Calu3 (cell line): ENCODE results near the gene PRPF38B. TPM values are rescaled to one million over a fixed set of nuclear protein-coding genes. Genes with fewer than 3 reads are reported as not detected.
"Not testable (repeated sequence)": the region's sequence is repeated elsewhere in the genome, so short reads cannot be mapped to it uniquely, and the experiment has no call there.

Experiments
- BruUV-seq: library from RNA; stranded (reverse); fragments of 400-500 nt; replicated peaks from 2 replicates; lab custom pipeline; 2021; lab: Mats Ljungman, UMichigan
- CTCF ChIA-PET: fragments of 300-600 bp; sonication (Branson Sonifier 250); formaldehyde crosslinking; loops from one replicate; lab custom pipeline; 2022; ENCODE audit warnings: antibody characterized with exemption; lab: Charles Lee
- DNase-seq: peaks from one replicate; pipeline ENCODE4 v3.0.0; 2022
- H3K27ac Mint-ChIP-seq: one replicate; pipeline ENCODE4 v1.8.0; 2022; ENCODE audit warnings: mixed read lengths; ENCODE audit not compliant: unreplicated experiment
- H3K27me3 Mint-ChIP-seq: one replicate; pipeline ENCODE4 v1.8.0; 2022; ENCODE audit warnings: mixed read lengths; ENCODE audit not compliant: unreplicated experiment
- H3K36me3 Mint-ChIP-seq: one replicate; pipeline ENCODE4 v1.8.0; 2022; ENCODE audit warnings: mild to moderate bottlenecking, moderate library complexity, mixed read lengths; ENCODE audit not compliant: insufficient read depth, unreplicated experiment
- H3K4me1 Mint-ChIP-seq: one replicate; pipeline ENCODE4 v1.8.0; 2022; ENCODE audit warnings: mild to moderate bottlenecking, low read depth, mixed read lengths; ENCODE audit not compliant: unreplicated experiment
- H3K4me3 Mint-ChIP-seq: one replicate; pipeline ENCODE4 v1.8.0; 2022; ENCODE audit warnings: mild to moderate bottlenecking, low read depth, moderate library complexity, mixed read lengths; ENCODE audit not compliant: unreplicated experiment
- H3K9me3 Mint-ChIP-seq: one replicate; pipeline ENCODE4 v1.8.0; 2022; ENCODE audit warnings: low read depth, mixed read lengths; ENCODE audit not compliant: unreplicated experiment
- intact Hi-C: fragments of 100-400 bp; cut with micrococcal nuclease; formaldehyde crosslinking; loops from one replicate; pipeline ENCODE4 v1.10.0; 2022; ENCODE audit not compliant: unreplicated experiment
- total RNA-seq: library from RNA; stranded (reverse); gene quantifications from 2 replicates; pipeline ENCODE4 v1.2.3, GENCODE V29; 2022
- TF ChIP-seq, protein P1 (sequence below): fragments of 200-600 bp; IDR thresholded peaks from one replicate; pipeline ENCODE4 v1.8.0; 2022; ENCODE audit warnings: antibody characterized with exemption; ENCODE audit not compliant: unreplicated experiment

PRPF38B gene
- total RNA-seq, 1 experiment from 2014 or later: 47.6 TPM

DNA sequence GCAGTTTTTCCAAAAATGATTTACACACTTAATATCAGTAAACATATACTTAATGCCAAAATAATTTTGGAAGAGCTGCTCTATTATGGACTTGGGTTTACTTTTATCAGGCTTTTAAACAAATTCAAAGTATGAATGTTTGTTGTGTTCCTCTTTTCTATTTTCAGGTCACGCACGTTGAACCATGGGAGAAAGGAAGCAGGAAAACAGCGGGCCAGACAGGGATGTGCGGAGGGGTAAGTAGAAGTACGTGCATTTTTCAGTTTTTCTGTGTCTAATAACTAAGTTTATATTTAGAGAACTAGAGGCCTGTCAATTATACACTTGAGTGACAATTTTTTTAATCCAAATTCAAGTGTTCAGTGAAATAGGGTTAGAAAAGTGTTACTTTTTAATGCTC is 3.4 kb downstream of the PRPF38B start:
- Mint-ChIP-seq H3K9me3 (no peaks in the 10 kb centered on the region), H3K36me3 (peaks cover 72% of the 10 kb centered on the region), H3K27me3 (no peaks in the 10 kb centered on the region), H3K27ac (no peak overlapping the region), H3K4me1 (peaks cover 19% of the 10 kb centered on the region), H3K4me3 (no peak overlapping the region)
- no peak for DNase-seq
- TF ChIP-seq, protein P1, sequence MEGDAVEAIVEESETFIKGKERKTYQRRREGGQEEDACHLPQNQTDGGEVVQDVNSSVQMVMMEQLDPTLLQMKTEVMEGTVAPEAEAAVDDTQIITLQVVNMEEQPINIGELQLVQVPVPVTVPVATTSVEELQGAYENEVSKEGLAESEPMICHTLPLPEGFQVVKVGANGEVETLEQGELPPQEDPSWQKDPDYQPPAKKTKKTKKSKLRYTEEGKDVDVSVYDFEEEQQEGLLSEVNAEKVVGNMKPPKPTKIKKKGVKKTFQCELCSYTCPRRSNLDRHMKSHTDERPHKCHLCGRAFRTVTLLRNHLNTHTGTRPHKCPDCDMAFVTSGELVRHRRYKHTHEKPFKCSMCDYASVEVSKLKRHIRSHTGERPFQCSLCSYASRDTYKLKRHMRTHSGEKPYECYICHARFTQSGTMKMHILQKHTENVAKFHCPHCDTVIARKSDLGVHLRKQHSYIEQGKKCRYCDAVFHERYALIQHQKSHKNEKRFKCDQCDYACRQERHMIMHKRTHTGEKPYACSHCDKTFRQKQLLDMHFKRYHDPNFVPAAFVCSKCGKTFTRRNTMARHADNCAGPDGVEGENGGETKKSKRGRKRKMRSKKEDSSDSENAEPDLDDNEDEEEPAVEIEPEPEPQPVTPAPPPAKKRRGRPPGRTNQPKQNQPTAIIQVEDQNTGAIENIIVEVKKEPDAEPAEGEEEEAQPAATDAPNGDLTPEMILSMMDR: no peak
- CTCF ChIA-PET: no interaction called here
- BruUV-seq: no TSS peak
- intact Hi-C loops: loop anchor here (10.0 kb wide), 1 partner anchor 199 kb away; no protein-coding TSS in a partner anchor

DNA sequence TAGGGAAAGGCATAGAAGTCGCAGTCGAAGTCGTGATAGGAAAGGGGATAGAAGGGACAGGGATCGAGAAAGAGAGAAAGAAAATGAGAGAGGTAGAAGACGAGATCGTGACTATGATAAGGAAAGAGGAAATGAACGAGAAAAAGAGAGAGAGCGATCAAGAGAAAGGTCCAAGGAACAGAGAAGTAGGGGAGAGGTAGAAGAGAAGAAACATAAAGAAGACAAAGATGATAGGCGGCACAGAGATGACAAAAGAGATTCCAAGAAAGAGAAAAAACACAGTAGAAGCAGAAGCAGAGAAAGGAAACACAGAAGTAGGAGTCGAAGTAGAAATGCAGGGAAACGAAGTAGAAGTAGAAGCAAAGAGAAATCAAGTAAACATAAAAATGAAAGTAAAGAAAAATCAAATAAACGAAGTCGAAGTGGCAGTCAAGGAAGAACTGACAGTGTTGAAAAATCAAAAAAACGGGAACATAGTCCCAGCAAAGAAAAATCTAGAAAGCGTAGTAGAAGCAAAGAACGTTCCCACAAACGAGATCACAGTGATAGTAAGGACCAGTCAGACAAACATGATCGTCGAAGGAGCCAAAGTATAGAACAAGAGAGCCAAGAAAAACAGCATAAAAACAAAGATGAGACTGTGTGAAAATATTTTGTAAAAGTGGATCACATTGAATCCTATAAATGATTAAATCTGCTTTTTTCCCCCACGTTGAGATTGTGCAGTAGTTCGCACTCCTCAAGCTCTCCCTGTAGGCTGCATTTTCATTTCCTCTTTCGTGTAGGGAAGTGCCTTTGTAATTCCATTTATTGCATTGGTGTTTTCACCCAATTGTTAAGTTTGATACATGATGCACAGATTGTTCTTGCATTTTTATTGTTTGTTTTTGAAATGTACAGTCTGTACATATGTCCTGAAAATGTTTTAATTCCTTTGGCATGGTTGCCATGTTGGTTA is 7.5 kb downstream of the PRPF38B start:
- CTCF ChIA-PET: no interaction called here
- Mint-ChIP-seq H3K27me3 (no peaks in the 10 kb centered on the region), H3K36me3 (peaks cover 53% of the 10 kb centered on the region), H3K4me3 (no peak overlapping the region), H3K27ac (no peak overlapping the region), H3K9me3 (no peaks in the 10 kb centered on the region), H3K4me1 (peaks cover 7% of the 10 kb centered on the region)
- DNase-seq: no peak
- TSS peak; percentile 12 for BruUV-seq
- intact Hi-C loops: loop anchor here (10.0 kb wide), 1 partner anchor 195 kb away; no protein-coding TSS in a partner anchor
- TF ChIP-seq, protein P1: no peak

DNA sequence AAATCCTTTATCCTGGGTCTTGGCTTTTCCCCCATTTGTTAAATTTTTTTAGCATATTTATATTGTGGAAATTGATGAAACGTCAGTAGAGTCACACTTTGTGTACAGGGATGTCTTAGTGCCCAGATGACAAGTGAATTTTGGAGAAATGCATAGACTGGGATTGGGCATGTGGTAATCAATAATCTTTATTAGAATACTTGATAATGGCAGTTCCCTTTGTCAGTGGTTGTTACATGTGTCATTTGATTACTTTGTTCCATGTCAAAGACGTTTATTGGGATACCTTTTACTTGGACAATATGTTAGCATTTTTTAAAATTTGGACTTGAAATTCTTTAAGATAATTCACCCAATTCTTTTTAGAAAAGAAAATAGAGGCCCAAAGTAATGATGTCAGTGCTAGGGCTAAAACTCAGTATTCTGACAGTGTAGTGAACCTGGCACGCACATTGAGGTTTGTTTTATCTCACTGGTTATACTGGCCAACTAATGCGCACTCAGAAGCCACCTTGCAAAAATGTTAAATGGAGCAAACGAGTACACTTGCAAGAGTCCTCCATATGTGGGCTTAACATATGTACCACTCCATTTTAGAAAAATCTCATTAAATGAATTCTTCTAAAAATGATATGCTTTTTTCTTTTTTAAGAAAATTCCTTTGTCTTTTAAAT is 9.2 kb downstream of the PRPF38B start:
- Mint-ChIP-seq H3K36me3 (peaks cover 46% of the 10 kb centered on the region), H3K4me1 (peaks cover 7% of the 10 kb centered on the region), H3K4me3 (no peak overlapping the region), H3K27ac (no peak overlapping the region), H3K27me3 (no peaks in the 10 kb centered on the region), H3K9me3 (no peaks in the 10 kb centered on the region)
- BruUV-seq: no TSS peak
- intact Hi-C loops: no loop called here
- DNase-seq: no peak
- TF ChIP-seq, protein P1: no peak
- CTCF ChIA-PET: no interaction called here

DNA sequence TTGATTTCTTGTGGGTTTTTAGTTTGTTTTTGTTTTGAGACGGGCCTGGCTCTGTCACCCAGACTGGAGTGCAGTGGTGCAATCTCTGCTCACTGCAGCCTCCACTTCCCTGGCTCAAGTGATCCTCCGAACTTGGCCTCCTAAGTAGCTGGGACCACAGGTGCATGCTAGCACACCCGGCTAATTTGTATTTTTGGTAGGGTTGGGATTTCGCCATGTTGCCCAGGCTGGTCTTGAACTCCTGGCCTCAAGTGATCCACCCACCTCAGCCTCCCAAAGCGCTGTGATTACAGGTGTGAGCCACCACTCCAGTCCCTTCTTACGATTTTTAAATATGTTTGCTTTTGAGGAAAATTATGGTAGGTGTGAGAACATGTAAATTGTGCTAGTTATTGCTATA is 10.0 kb downstream of the PRPF38B start:
- H3K4me3 Mint-ChIP-seq, H3K9me3 Mint-ChIP-seq, DNase-seq, H3K4me1 Mint-ChIP-seq, CTCF ChIA-PET, H3K27me3 Mint-ChIP-seq, intact Hi-C loops, BruUV-seq, H3K27ac Mint-ChIP-seq: not testable (repeated sequence)
- peaks cover 39% of the 10 kb centered on the region for H3K36me3 Mint-ChIP-seq
